Lower leg skin (tissue), 4 donors: ENCODE results near the gene EGFL6. TPM values are rescaled to one million over a fixed set of nuclear protein-coding genes. Genes with fewer than 3 reads are reported as not detected.

Source experiments
- DNase-seq, 2 donors: peaks; one replicate each; pipeline ENCODE4 v3.0.0-alpha.2; 2019; ENCODE audit warnings: low spot score in 2 of 2
- H3K4me3 ChIP-seq: fragments of 200-600 bp; sonication (generic); 2 replicates; pipeline ENCODE4 v1.5.1; 2017; ENCODE audit warnings: mild to moderate bottlenecking, low read depth; ENCODE audit not compliant: poor library complexity, severe bottlenecking
- POLR2A ChIP-seq, 2 donors: fragments of 450-650 bp; IDR thresholded peaks; one replicate each; pipeline ENCODE4 v1.6.1; 2016 to 2017; ENCODE audit warnings: antibody characterized with exemption in 2 of 2, mild to moderate bottlenecking in 1 of 2, moderate library complexity in 1 of 2
- WGBS, 2 donors: methylation state at CpG; one replicate each; pipeline ENCODE4 v1.1.5; 2018; 5-methylcytosine and 5-hydroxymethylcytosine counted together
- intact Hi-C: fragments of 100-400 bp; cut with DNase I; formaldehyde crosslinking; loops from one replicate; pipeline ENCODE4 v1.15.0; 2023; ENCODE audit warnings: low total_unique reads
- total RNA-seq, 4 donors: library from RNA; depleted of rRNA; stranded (reverse); fragments of >200 nt; gene quantifications; one replicate each; pipeline ENCODE4 v1.1.0, GENCODE V29; 2016
- TF ChIP-seq, protein P1 (sequence below), 3 donors: fragments of 450-650 bp; IDR thresholded peaks; one replicate each; pipeline ENCODE4 v1.5.1; 2016; ENCODE audit warnings: antibody characterized with exemption in 3 of 3, mild to moderate bottlenecking in 3 of 3, moderate library complexity in 2 of 3

EGFL6 gene
- total RNA-seq, 4 donors from 2014 or later: 0.13 to 0.38 (median 0.32) TPM; not detected in 1

DNA sequence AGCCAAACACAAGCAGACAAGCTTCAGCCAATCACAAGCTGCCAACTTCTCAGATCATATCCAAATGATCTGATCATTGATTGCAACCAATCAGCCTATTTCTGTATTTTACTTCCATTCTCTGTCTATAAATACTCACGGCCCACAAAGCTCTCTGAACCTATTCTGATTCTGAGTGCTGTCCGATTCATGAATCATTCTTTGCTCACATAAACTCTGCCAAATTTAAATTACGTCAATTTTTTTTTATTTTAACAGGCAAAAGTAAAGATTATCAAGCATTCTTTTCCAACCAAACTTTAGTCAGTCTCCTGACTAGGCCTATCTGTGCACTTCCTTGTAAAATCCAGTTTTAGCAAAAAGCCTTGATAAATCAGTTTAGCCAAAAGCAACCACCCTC lies 81.7 kb downstream of the EGFL6 start:
- WGBS, 2 donors: 52 to 68% methylated on average over 3 of the region's 3 CpGs
- intact Hi-C loops: no loop called here
- DNase-seq: no peak
- H3K4me3 ChIP-seq: no peak overlapping the region
- no peak for TF ChIP-seq POLR2A (IDR thresholded peaks at IDR 0.05)
- TF ChIP-seq, protein P1, sequence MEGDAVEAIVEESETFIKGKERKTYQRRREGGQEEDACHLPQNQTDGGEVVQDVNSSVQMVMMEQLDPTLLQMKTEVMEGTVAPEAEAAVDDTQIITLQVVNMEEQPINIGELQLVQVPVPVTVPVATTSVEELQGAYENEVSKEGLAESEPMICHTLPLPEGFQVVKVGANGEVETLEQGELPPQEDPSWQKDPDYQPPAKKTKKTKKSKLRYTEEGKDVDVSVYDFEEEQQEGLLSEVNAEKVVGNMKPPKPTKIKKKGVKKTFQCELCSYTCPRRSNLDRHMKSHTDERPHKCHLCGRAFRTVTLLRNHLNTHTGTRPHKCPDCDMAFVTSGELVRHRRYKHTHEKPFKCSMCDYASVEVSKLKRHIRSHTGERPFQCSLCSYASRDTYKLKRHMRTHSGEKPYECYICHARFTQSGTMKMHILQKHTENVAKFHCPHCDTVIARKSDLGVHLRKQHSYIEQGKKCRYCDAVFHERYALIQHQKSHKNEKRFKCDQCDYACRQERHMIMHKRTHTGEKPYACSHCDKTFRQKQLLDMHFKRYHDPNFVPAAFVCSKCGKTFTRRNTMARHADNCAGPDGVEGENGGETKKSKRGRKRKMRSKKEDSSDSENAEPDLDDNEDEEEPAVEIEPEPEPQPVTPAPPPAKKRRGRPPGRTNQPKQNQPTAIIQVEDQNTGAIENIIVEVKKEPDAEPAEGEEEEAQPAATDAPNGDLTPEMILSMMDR (IDR thresholded peaks at IDR 0.05): no peak

DNA sequence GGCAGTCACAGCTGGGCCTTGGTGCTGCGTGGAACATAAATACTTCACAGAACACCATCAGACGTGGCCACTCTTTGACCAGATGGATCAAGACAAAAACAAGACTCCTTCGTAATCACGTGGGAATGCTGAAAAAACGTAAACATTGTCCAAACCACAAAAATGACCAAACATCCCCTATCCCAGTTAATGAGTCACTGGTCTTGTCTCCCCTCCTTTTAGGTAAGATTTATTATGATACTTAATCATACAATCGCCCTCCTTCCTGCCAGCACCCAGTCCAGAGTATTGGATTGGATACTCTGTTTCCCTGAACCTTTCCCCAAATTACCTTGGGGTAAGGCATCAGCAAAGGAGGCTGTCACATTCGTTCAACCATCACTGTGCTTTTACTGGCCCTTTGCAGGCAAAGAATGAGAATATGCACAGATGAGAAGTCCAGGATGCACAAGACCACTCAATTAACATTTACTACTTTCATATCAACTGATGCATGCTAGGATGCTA lies 82.9 kb downstream of the EGFL6 start:
- WGBS, 2 donors: 47 to 48% methylated on average over 7 of the region's 7 CpGs
- no peak overlapping the region for H3K4me3 ChIP-seq
- intact Hi-C loops: no loop called here
- no peak for DNase-seq
- TF ChIP-seq, protein P1 (IDR thresholded peaks at IDR 0.05): no peak
- no peak for TF ChIP-seq POLR2A (IDR thresholded peaks at IDR 0.05)

DNA sequence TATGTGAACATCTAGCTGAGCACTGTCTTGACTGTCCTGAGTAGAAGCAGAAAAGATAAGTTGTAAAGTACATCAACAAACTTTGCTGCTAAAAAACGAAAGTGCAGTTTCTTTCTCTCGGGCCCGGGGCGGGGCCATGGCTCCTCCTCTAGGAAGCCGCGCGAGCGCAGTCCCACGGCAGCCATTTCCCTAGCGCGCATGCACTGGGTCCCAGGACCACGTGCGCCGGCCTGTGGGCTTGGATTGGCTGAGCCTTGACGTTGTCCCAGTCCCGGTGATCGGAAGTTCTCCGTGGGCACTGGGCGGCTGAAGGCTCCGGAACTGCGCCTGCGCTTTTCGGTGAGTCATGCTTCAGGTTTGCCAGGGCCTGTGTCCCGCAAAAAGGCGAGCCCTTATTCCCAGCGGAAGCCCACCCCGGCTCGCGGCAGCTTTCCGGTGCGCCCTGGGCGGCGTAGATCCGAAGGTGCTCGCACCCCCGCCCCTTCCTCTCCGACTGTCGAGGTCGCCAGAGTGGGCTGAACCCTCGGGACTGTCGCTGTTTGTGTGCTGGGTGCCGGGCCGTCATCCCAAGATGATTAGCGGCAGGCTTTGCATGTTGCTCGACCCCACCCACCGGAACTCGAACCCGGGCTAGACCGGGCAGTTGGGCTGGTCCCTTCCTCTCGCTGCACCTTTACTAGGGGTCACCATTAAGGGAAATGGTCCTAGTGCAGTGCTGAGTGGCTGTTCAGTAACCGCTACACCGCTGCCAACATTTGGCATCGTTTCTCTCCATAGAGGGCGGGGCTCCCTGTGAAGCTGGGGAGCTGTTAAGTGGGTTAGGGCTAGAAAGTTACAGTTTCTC lies 83.7 kb downstream of the EGFL6 start, which contains the start of gene TCEANC:
Gene TCEANC, plus strand, starts transcription at position 292 of the 844 bp plus-strand sequence. CDS start 9,368 bp downstream, outside the sequence.
- intact Hi-C loops: no loop called here
- TF ChIP-seq POLR2A (IDR thresholded peaks at IDR 0.05): no peak
- TF ChIP-seq, protein P1 (IDR thresholded peaks at IDR 0.05): no peak
- H3K4me3 ChIP-seq: peak within 1 kb of the TSS; percentile 47
- WGBS, 2 donors: 0 to 6% methylated on average over 13 to 31 of the region's 54 CpGs
- peak; percentile 93 to 100 for DNase-seq

DNA sequence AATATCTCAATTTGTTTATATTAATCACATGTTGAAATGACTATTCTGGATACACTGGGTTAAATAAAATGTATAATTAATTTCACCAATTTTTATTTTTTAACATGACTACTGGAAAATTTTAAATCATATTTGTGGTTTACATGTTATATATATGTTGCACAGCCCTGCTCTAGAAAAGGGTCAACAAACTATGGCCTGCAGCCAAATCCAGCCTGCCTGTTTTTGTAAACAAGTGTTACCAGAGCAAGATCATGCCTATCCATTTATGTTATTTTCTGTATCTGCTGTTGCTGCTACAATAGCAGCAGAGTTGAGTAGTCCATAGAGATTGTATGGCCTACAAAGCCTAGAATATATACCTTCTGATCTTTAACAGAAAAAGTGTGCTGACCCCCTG lies 84.7 kb downstream of the EGFL6 start:
- DNase-seq: no peak
- no peak overlapping the region for H3K4me3 ChIP-seq
- TF ChIP-seq POLR2A (IDR thresholded peaks at IDR 0.05): no peak
- TF ChIP-seq, protein P1 (IDR thresholded peaks at IDR 0.05): no peak
- intact Hi-C loops: no loop called here

DNA sequence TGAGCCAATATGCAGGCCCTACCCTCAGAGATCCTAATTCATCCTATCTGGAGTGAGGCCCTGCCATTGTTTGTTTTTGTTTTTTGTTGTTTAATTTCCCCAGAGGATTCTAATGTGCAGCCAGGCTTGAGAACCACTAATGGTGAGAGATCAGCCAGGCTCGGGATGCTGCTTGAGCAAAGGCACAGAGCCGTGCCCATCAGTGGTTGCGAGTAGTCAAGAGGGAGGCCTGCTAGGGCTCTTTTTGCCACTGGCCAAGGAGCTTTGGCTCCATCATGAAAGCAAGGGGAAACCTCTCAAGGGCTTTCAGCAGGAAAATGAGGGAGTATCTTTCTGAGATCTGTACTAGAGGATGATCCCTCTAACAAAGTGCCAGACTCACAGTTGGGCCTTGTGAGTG lies 86.3 kb downstream of the EGFL6 start:
- 87 to 92% methylated on average over 3 of the region's 3 CpGs for WGBS, 2 donors
- DNase-seq: no peak
- H3K4me3 ChIP-seq: no peak overlapping the region
- intact Hi-C loops: loop anchor here (5.0 kb wide), 1 partner anchor 377 kb away; no protein-coding TSS in a partner anchor
- no peak for TF ChIP-seq POLR2A (IDR thresholded peaks at IDR 0.05)
- TF ChIP-seq, protein P1 (IDR thresholded peaks at IDR 0.05): no peak
